Measurements from ENCODE around the gene FAM229B.
"Not testable (repeated sequence)": the region's sequence is repeated elsewhere in the genome, so short reads cannot be mapped to it uniquely, and the experiment has no call there.

The FAM229B gene

GRCh38 chr6:112065426-112065986 lies 21.9 kb upstream of the FAM229B start:
- no peak for DNase-seq

GRCh38 chr6:112066606-112067005 lies 20.8 kb upstream of the FAM229B start:
- DNase-seq, result no peak

GRCh38 chr6:112081569-112081968 lies 5.8 kb upstream of the FAM229B start:
- no peak for DNase-seq

- DNase-seq, result no peak
Observed at GRCh38 chr6:112085286-112086065, 1.9 kb upstream of the FAM229B start.

GRCh38 chr6:112086744-112087135 lies 651 bp upstream of the FAM229B start:
- no peak for DNase-seq

GRCh38 chr6:112087916-112088315 lies 525 bp downstream of the FAM229B start:
- no peak for DNase-seq

GRCh38 chr6:112096901-112097300 lies 9.5 kb downstream of the FAM229B start:
- no peak for DNase-seq

GRCh38 chr6:112100561-112100960 lies 13.2 kb downstream of the FAM229B start:
- DNase-seq, result no peak

- DNase-seq, result not testable (repeated sequence)
Observed at GRCh38 chr6:112106026-112106425, 18.6 kb downstream of the FAM229B start.

GRCh38 chr6:112106562-112106961 lies 19.2 kb downstream of the FAM229B start:
- no peak for DNase-seq

GRCh38 chr6:112109262-112109661 lies 21.9 kb downstream of the FAM229B start:
- DNase-seq, result no peak

- DNase-seq, result no peak
Observed at GRCh38 chr6:112113431-112113830, 26.0 kb downstream of the FAM229B start.

- no peak for DNase-seq
Observed at GRCh38 chr6:112113918-112114317, 26.5 kb downstream of the FAM229B start.

GRCh38 chr6:112114577-112115223 lies 27.3 kb downstream of the FAM229B start:
- no peak for DNase-seq

- no peak for DNase-seq
Observed at GRCh38 chr6:112116221-112116620, 28.8 kb downstream of the FAM229B start.

- no peak for DNase-seq
Observed at GRCh38 chr6:112117554-112117953, 30.2 kb downstream of the FAM229B start.

GRCh38 chr6:112118034-112118433 lies 30.6 kb downstream of the FAM229B start:
- DNase-seq, result no peak

GRCh38 chr6:112122756-112123155 lies 35.4 kb downstream of the FAM229B start:
- DNase-seq, result no peak

- no peak for DNase-seq
Observed at GRCh38 chr6:112123982-112124381, 36.6 kb downstream of the FAM229B start.

GRCh38 chr6:112128208-112128607 lies 40.8 kb downstream of the FAM229B start:
- no peak for DNase-seq

GRCh38 chr6:112130878-112131277 lies 43.5 kb downstream of the FAM229B start:
- no peak for DNase-seq

GRCh38 chr6:112139052-112139451 lies 51.7 kb downstream of the FAM229B start:
- no peak for DNase-seq

GRCh38 chr6:112141707-112142106 lies 54.3 kb downstream of the FAM229B start:
- no peak for DNase-seq

All from activated naive CD4-positive, alpha-beta T cell treated with anti-CD3 and anti-CD28 coated beads, Interleukin-2, amount 50 U/mL, for 16 hours (primary cell).